NB4 (cell line): ENCODE measurements around the gene PRH2.

Experiments
- MYC ChIP-seq: IDR thresholded peaks from 2 replicates; pipeline ENCODE4 v1.6.1; 2011; ENCODE audit warnings: low read depth, low read length
- POLR2A ChIP-seq: IDR thresholded peaks from 2 replicates; pipeline ENCODE4 v1.6.1; 2011; ENCODE audit warnings: mild to moderate bottlenecking; ENCODE audit not compliant: insufficient read length; ENCODE audit errors: extremely low read depth
- TF ChIP-seq, protein P1 (sequence below): IDR thresholded peaks from one replicate; pipeline ENCODE4 v1.5.1; 2012; ENCODE audit warnings: low read depth, low read length
- TF ChIP-seq, protein P2 (sequence below): IDR thresholded peaks from 2 replicates; pipeline ENCODE4 v1.6.1; 2011; ENCODE audit warnings: low read depth, low read length

DNA sequence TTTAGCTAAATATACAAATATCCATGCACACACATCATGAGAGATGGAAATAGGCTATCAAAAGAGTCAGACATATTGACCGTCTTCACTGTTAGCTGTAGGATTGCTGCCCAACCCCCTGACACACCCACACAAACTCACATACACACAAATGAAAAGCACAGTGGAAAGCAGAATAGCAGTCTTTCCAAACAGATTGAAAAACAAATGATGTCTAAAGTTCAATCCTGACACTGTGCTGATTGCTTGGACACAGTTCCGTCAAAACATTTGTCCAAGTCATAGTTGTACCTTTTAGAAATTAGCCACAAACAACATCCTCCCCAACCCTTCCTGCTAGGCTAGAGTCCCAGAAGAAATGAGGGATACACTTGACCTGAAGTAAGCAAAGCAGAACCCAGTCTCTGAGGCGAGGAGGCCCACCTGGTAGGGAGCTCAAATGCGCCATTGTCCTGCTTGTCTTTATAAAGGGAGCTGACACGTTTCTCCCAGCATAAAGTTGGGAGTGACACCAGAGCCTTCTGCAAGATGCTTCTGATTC lies at the start of gene PRH2:
- no peak for TF ChIP-seq MYC
- TF ChIP-seq, protein P1, sequence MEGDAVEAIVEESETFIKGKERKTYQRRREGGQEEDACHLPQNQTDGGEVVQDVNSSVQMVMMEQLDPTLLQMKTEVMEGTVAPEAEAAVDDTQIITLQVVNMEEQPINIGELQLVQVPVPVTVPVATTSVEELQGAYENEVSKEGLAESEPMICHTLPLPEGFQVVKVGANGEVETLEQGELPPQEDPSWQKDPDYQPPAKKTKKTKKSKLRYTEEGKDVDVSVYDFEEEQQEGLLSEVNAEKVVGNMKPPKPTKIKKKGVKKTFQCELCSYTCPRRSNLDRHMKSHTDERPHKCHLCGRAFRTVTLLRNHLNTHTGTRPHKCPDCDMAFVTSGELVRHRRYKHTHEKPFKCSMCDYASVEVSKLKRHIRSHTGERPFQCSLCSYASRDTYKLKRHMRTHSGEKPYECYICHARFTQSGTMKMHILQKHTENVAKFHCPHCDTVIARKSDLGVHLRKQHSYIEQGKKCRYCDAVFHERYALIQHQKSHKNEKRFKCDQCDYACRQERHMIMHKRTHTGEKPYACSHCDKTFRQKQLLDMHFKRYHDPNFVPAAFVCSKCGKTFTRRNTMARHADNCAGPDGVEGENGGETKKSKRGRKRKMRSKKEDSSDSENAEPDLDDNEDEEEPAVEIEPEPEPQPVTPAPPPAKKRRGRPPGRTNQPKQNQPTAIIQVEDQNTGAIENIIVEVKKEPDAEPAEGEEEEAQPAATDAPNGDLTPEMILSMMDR = no peak
- no peak for TF ChIP-seq POLR2A
- TF ChIP-seq, protein P2, sequence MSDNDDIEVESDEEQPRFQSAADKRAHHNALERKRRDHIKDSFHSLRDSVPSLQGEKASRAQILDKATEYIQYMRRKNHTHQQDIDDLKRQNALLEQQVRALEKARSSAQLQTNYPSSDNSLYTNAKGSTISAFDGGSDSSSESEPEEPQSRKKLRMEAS = no peak
